ENCODE data around the gene PXMP4.

- no peak for TF ChIP-seq CTCF (IDR thresholded peaks at IDR 0.05)
- TF ChIP-seq POLR2A (IDR thresholded peaks at IDR 0.05) = no peak
Observed at GRCh38 chr20:33704197-33704924, 15.7 kb downstream of the PXMP4 start.

Data from lower leg skin (tissue), 3 donors.